ENCODE measurements around the gene IMMP1L.

Gene IMMP1L

DNA sequence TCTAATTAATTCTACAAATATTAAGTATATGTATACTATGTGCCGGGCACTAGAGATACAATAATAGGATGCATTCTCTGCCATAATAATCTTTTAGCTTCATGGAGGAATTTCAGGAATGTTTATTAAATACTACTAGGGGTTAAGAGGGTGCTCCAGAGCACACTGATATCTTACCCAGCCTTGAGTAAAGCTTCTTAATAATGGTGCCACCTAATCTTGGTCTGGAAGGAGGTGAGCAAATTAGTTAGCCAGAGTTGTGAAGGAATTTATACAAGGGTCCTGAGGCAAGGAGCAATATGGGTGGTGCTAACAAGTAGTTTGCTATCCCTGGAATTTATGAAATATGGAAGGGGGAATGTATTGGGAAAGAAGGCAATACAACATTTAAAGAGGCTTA, 21.9 kb upstream of the IMMP1L start:
- Histone ChIP-seq H3K4me3 (replicated peaks; ENCODE audit: low read depth, low read length) (no peak overlapping the region), H3K27me3 (replicated peaks; ENCODE audit: control insufficient read depth, insufficient read depth, low read length) (no peaks in the 10 kb centered on the region), H3K36me3 (ENCODE audit: control insufficient read depth, insufficient read depth, low read length) (no peaks in the 10 kb centered on the region; the same call in 1 of the 2 replicates)
- TF ChIP-seq, protein P1, sequence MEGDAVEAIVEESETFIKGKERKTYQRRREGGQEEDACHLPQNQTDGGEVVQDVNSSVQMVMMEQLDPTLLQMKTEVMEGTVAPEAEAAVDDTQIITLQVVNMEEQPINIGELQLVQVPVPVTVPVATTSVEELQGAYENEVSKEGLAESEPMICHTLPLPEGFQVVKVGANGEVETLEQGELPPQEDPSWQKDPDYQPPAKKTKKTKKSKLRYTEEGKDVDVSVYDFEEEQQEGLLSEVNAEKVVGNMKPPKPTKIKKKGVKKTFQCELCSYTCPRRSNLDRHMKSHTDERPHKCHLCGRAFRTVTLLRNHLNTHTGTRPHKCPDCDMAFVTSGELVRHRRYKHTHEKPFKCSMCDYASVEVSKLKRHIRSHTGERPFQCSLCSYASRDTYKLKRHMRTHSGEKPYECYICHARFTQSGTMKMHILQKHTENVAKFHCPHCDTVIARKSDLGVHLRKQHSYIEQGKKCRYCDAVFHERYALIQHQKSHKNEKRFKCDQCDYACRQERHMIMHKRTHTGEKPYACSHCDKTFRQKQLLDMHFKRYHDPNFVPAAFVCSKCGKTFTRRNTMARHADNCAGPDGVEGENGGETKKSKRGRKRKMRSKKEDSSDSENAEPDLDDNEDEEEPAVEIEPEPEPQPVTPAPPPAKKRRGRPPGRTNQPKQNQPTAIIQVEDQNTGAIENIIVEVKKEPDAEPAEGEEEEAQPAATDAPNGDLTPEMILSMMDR (IDR thresholded peaks at IDR 0.05; ENCODE audit: insufficient read depth, low read length, poor library complexity, severe bottlenecking): no peak
- DNase-seq (ENCODE audit: extremely low read depth, insufficient read length): no peak

DNA sequence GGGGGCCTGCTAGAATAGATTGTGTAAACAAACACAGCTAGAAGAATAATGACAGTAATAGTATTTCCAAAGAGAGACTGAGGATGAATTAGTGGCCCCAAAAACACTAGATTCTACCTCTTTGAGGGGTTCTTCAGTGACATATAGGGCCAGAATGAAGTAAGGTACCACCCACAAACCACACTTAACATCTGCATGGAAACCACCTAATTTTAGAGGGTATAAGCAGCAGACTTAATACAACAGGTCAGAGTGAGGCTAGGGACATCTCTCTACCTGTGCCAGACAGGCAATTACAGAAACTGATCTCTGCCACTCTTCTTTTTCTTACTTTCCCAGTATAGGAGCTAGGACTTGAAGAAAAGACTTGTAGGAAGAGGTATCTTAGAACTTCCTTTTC, 20.3 kb upstream of the IMMP1L start:
- TF ChIP-seq, protein P1 (IDR thresholded peaks at IDR 0.05; ENCODE audit: insufficient read depth, low read length, poor library complexity, severe bottlenecking): no peak
- no peak for DNase-seq (ENCODE audit: extremely low read depth, insufficient read length)

DNA sequence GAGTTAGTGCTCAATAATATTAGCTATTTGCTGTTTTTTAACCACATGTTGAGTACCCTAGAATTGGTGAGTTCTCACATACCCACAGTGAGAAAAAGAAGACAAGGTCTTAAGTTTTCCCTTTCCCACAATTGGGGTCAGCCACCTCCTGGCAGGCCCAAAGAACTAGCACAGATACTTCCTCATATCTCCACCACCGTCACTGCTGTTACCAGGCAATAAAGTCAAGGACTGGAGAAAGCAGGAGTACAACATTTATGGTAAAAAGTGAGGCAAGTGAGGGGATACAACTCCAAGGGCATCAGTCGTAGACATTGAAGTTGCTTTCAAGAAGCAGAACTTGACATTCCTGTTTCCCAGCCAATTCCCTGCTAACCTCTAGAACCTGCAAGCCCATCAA, 19.8 kb upstream of the IMMP1L start:
- TF ChIP-seq, protein P1 (IDR thresholded peaks at IDR 0.05; ENCODE audit: insufficient read depth, low read length, poor library complexity, severe bottlenecking): no peak
- H3K4me3 ChIP-seq (replicated peaks; ENCODE audit: low read depth, low read length): no peak overlapping the region
- H3K36me3 ChIP-seq (ENCODE audit: control insufficient read depth, insufficient read depth, low read length): no peaks in the 10 kb centered on the region
- no peaks in the 10 kb centered on the region for H3K27me3 ChIP-seq (replicated peaks; ENCODE audit: control insufficient read depth, insufficient read depth, low read length)
- no peak for DNase-seq (ENCODE audit: extremely low read depth, insufficient read length)

More for the DNA sequence above, 20.3 kb upstream of the IMMP1L start:
- no peak overlapping the region for H3K4me3 ChIP-seq (replicated peaks; ENCODE audit: low read depth, low read length)
- H3K36me3 ChIP-seq (ENCODE audit: control insufficient read depth, insufficient read depth, low read length): no peaks in the 10 kb centered on the region
- H3K27me3 ChIP-seq (replicated peaks; ENCODE audit: control insufficient read depth, insufficient read depth, low read length): no peaks in the 10 kb centered on the region

DNA sequence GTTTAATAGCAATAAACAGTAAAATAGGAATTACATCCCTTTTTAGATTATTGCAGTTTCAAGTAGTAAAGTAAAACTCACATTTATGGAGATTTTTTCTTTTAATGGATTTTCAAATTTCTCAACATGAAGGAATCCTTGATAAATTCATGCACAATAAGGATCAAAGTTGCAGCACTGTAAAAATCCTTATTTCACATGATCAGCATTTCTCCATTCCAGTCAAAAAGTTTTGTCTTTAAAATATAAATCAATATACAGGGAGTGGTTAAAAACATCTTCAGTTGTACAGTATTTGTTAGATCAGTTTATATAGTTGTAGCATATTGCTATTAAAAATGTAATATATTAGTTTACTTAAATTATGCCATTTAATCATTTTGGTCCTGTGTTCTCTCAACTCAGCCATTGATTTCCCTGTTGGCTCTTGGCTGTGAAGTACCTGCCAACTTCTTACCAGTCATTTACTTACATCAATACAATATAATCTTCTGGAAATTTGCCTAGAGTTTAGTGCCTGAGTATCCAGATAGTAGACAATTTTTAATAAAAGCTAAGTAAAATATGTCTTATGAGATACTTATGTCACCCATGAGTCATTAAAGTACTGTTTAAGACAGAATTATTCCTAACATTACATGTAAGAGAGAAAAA, 12.2 kb upstream of the IMMP1L start:
- Histone ChIP-seq H3K4me3 (replicated peaks; ENCODE audit: low read depth, low read length) (no peak overlapping the region), H3K27me3 (replicated peaks; ENCODE audit: control insufficient read depth, insufficient read depth, low read length) (no peaks in the 10 kb centered on the region), H3K36me3 (ENCODE audit: control insufficient read depth, insufficient read depth, low read length) (no peaks in the 10 kb centered on the region)
- TF ChIP-seq, protein P1 (IDR thresholded peaks at IDR 0.05; ENCODE audit: insufficient read depth, low read length, poor library complexity, severe bottlenecking): no peak
- no peak for DNase-seq (ENCODE audit: extremely low read depth, insufficient read length)

DNA sequence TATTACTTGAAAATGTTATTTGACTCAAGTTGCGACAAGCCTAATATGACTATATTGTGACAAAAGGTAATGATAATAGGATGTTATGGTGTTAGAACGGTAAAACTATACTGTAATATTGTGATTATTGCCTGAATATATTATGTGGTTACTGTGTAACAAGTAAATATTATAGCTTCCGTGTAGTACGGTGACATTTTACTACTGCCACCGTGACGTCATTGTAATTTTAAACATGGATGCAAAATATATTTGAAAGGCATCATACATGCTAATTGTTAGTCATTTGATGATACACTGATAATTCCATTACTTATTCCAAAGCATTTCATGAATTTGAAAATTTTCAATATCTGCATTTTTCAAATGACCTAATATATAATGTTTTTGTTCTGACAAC, 2.7 kb upstream of the IMMP1L start:
- no peak for DNase-seq (ENCODE audit: extremely low read depth, insufficient read length)
- no peaks in the 10 kb centered on the region for H3K36me3 ChIP-seq (ENCODE audit: control insufficient read depth, insufficient read depth, low read length)
- TF ChIP-seq, protein P1 (IDR thresholded peaks at IDR 0.05; ENCODE audit: insufficient read depth, low read length, poor library complexity, severe bottlenecking): no peak
- no peaks in the 10 kb centered on the region for H3K27me3 ChIP-seq (replicated peaks; ENCODE audit: control insufficient read depth, insufficient read depth, low read length)
- H3K4me3 ChIP-seq (replicated peaks; ENCODE audit: low read depth, low read length): no peak overlapping the region

DNA sequence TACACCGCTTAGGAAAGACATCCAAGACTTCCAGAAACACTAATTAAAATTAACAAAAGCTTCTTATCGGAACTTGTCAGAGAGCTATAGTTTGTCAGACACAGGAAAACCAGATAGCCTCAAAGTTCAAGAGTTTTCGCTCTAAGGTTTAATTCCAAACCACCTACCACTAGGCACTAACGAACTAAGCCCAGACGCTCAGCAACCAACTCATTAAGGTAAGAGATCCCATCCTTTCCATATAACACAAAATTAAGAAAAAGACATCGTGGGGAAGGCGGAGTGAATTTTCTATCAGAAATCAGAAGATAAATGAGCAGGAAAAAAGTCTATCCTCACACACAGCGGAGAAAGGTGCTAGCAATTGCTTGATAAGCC, 382 bp downstream of the IMMP1L start:
- peak; percentile 8 for DNase-seq (ENCODE audit: extremely low read depth, insufficient read length)
- TF ChIP-seq, protein P1 (IDR thresholded peaks at IDR 0.05; ENCODE audit: insufficient read depth, low read length, poor library complexity, severe bottlenecking): no peak
- Histone ChIP-seq H3K36me3 (ENCODE audit: control insufficient read depth, insufficient read depth, low read length) (peaks cover 1% of the 10 kb centered on the region; the same call in 1 of the 2 replicates), H3K4me3 (replicated peaks; ENCODE audit: low read depth, low read length) (peak overlapping the region; percentile 96), H3K27me3 (replicated peaks; ENCODE audit: control insufficient read depth, insufficient read depth, low read length) (no peaks in the 10 kb centered on the region)

All from GM06990 (cell line).